Measurements from ENCODE around the gene TRPV3. TPM values are rescaled to one million over a fixed set of nuclear protein-coding genes. Genes with fewer than 3 reads are reported as not detected.

Gene TRPV3
- total RNA-seq, 2 donors from 2014 or later = 0.56 TPM; not detected in 1

DNA sequence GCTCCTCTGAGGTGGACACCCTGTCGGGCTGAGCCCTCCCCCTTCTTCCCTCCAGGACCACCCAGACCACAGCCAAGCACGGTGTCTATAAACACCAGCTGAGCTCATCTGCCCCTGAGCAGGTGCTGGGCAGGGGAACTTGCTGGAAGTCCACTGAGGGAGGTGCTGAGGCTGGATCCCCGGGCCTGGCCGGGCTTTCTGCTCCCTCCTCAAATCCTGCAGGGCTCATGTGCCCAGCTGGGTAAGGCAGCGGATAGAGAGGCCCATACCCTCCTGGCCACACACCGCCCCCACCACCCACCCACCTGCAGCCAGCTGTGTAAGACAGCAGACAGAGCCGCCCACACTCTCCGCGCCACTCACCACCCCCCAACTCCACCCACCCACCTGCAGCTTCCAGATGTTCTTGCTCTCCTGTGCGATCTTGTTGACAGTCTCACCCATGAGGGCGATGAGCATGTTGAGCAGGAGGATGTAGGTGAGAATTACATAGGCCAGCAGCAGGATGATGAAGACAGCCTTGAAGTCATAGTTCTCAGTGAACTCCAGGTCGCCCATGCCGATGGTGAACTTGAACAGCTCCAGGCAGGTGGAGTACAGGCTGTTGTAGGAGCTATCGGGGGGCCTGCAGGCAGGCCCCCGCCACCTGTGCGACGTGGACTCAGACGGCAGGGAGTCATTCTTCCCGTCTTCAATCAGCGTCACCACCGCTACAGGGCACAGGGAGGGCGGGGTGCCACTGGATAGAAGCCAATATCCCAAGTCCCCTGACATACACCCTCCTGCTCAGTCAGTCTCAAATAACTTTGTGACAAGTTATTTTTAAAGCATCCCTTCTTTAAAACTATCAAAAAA, 15.9 kb upstream of the TRPV3 start:
- H3K4me1 ChIP-seq (ENCODE audit: control insufficient read depth in 1 of 2, low read depth in 2 of 2) = no peaks in the 10 kb centered on the region
- DNase-seq (ENCODE audit: low spot score) = no peak
- TF ChIP-seq, protein P1, sequence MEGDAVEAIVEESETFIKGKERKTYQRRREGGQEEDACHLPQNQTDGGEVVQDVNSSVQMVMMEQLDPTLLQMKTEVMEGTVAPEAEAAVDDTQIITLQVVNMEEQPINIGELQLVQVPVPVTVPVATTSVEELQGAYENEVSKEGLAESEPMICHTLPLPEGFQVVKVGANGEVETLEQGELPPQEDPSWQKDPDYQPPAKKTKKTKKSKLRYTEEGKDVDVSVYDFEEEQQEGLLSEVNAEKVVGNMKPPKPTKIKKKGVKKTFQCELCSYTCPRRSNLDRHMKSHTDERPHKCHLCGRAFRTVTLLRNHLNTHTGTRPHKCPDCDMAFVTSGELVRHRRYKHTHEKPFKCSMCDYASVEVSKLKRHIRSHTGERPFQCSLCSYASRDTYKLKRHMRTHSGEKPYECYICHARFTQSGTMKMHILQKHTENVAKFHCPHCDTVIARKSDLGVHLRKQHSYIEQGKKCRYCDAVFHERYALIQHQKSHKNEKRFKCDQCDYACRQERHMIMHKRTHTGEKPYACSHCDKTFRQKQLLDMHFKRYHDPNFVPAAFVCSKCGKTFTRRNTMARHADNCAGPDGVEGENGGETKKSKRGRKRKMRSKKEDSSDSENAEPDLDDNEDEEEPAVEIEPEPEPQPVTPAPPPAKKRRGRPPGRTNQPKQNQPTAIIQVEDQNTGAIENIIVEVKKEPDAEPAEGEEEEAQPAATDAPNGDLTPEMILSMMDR (IDR thresholded peaks at IDR 0.05) = no peak
- H3K27ac ChIP-seq = no peak overlapping the region
- ATAC-seq (ENCODE audit: insufficient number of reproducible peaks, low FRiP score, low read depth) = no peak
- no peaks in the 10 kb centered on the region for H3K36me3 ChIP-seq
- no peak overlapping the region for H3K4me3 ChIP-seq
- H3K9me3 ChIP-seq = no peaks in the 10 kb centered on the region
- H3K27me3 ChIP-seq (replicated peaks; ENCODE audit: insufficient read depth) = no peaks in the 10 kb centered on the region

DNA sequence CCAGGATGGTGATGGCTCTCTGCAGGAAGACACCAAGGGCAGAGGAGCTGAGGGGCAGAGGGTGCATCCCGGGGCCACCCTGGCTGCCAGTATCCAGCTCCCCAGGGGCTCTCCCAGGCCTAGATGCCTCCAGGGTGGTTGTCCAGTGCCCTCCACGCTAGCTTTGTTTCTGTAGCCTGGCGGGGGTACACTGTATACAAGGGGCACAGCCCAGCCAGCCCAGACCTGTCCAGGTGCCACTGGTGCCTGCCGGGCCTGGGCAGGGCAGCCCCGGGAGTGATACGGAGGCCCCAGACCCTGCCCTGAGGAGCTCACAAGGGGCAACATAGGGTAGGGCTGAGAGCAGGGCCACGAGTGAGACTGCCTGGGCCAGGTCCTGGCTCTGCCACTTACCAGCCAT, 14.6 kb upstream of the TRPV3 start:
- Histone ChIP-seq H3K27me3 (replicated peaks; ENCODE audit: insufficient read depth) (no peaks in the 10 kb centered on the region), H3K4me3 (no peak overlapping the region), H3K9me3 (no peaks in the 10 kb centered on the region), H3K27ac (no peak overlapping the region), H3K36me3 (no peaks in the 10 kb centered on the region), H3K4me1 (ENCODE audit: control insufficient read depth in 1 of 2, low read depth in 2 of 2) (no peaks in the 10 kb centered on the region)
- ATAC-seq (ENCODE audit: insufficient number of reproducible peaks, low FRiP score, low read depth) = no peak
- TF ChIP-seq, protein P1 (IDR thresholded peaks at IDR 0.05) = no peak
- DNase-seq (ENCODE audit: low spot score) = no peak

DNA sequence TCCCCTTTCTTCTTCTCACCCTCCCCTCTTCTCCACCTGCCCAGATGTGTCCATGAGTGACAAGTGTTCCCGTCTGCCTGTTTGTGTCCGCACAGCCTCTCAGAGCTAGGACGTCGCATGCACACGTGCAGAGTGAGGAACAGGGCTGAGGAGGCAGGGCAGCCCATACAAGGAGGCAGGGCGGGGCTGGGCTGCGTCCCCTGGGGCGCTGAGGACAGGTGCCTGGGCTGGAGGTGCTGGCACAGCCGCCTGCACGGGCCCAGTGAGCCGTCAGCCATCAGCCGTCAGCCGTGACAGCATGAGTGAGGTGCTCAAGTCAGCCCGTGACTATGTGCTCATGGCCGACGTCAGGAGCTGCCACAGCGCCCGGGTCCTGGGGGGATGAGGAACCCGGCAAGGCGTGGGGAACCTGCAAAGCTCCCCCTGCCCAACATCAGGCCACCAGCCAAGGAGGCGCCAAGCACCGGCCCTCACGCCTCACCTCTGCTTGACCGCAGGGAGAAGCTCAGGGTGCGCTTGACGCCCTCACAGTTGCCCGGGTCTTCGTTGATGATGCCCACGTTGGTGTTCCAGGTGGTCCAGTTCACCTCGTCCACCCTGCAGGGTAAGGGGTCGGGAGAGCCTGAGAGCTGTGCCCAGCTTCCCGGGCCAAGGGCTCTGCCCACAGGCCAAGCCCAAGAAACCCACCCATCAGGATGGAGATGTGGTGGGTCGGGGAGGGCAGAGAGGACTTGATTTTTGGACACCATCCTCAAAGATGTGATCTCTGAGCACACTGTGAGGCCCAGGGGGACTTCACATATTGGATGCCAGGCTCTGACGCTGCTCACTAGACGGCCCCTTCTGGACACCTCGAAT, 13.7 kb upstream of the TRPV3 start:
- no peaks in the 10 kb centered on the region for H3K36me3 ChIP-seq
- TF ChIP-seq, protein P1 (IDR thresholded peaks at IDR 0.05) = no peak
- no peak overlapping the region for H3K27ac ChIP-seq
- DNase-seq (ENCODE audit: low spot score) = no peak
- no peak for ATAC-seq (ENCODE audit: insufficient number of reproducible peaks, low FRiP score, low read depth)
- no peaks in the 10 kb centered on the region for H3K4me1 ChIP-seq (ENCODE audit: control insufficient read depth in 1 of 2, low read depth in 2 of 2)
- H3K9me3 ChIP-seq = no peaks in the 10 kb centered on the region
- H3K4me3 ChIP-seq = no peak overlapping the region
- H3K27me3 ChIP-seq (replicated peaks; ENCODE audit: insufficient read depth) = no peaks in the 10 kb centered on the region

DNA sequence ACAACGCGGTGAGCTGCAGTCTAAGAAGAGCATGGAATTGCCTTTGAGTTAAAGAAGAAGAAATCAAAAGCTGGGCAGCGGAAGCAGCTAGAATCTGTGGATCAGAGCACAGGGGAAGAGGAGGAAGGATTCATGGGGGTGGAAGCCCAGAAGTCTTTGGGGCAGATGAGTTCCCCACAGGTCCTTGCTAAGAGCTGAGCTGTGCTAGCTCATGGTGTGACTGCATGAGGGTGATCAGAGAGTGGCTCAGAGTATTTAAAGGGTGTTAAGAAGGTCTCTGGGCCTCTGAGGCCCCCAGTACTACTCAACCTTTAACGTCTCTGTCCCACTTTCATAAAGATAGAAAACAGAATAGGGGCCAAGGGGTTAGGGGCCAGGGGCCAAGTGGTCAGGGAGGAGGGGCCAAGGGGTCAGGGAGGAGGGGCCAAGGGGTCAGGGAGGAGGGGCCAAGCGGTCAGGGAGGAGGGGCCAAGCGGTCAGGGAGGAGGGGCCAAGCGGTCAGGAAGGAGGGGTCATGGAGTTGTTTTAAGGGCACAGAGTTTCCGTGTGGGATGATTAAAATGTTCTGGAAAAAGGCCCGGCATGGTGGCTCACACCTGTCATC, 12.0 kb upstream of the TRPV3 start:
- ATAC-seq (ENCODE audit: insufficient number of reproducible peaks, low FRiP score, low read depth) (no peak), DNase-seq (ENCODE audit: low spot score) (no peak)
- no peaks in the 10 kb centered on the region for H3K27me3 ChIP-seq (replicated peaks; ENCODE audit: insufficient read depth)
- no peaks in the 10 kb centered on the region for H3K9me3 ChIP-seq
- H3K36me3 ChIP-seq = no peaks in the 10 kb centered on the region
- H3K4me1 ChIP-seq (ENCODE audit: control insufficient read depth in 1 of 2, low read depth in 2 of 2) = no peaks in the 10 kb centered on the region
- H3K4me3 ChIP-seq = no peak overlapping the region
- TF ChIP-seq, protein P1 (IDR thresholded peaks at IDR 0.05) = no peak
- no peak overlapping the region for H3K27ac ChIP-seq

DNA sequence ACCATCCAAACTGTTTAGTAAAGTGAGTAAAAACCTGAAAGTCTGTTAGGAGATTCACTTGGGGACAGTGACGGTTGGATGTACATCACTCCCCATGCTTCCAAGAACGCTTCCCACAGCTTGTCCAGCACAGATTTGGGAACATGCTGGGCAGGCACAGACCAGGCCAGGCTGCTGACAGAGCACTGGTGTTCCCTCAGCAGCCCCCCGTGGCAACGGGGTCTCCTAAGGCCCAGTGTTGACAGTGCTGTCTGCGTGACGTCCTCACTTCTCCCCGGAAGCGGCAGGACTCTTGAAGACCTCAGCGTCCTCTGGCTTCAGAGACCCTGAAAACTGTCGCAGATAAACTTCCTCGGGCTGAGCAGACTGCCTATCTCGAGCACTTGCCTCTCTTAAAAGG, 8.9 kb upstream of the TRPV3 start:
- H3K9me3 ChIP-seq = no peaks in the 10 kb centered on the region
- H3K27me3 ChIP-seq (replicated peaks; ENCODE audit: insufficient read depth) = no peaks in the 10 kb centered on the region
- no peak overlapping the region for H3K4me3 ChIP-seq
- DNase-seq (ENCODE audit: low spot score) (no peak), ATAC-seq (ENCODE audit: insufficient number of reproducible peaks, low FRiP score, low read depth) (no peak)
- H3K4me1 ChIP-seq (ENCODE audit: control insufficient read depth in 1 of 2, low read depth in 2 of 2) = no peaks in the 10 kb centered on the region
- TF ChIP-seq, protein P1 (IDR thresholded peaks at IDR 0.05) = no peak
- H3K36me3 ChIP-seq = no peaks in the 10 kb centered on the region
- no peak overlapping the region for H3K27ac ChIP-seq
